SU-DHL-6 (cell line): ENCODE measurements around the gene SYNJ1.

Source experiments
- EZH2phosphoT487 ChIP-seq: fragments of 200-600 bp; sonication (generic), shearing (Covaris generic); conservative IDR thresholded peaks from 2 replicates; pipeline ENCODE4 v1.6.1; 2018; ENCODE audit warnings: mild to moderate bottlenecking, antibody characterized with exemption, low read length, moderate library complexity, mixed read lengths
- TF ChIP-seq, protein P1 (sequence below): fragments of 200-600 bp; sonication (generic); IDR thresholded peaks from one replicate; pipeline ENCODE4 v1.5.1; 2017; ENCODE audit warnings: antibody characterized with exemption, mild to moderate bottlenecking, low read length, moderate library complexity; ENCODE audit not compliant: insufficient read depth, poor library complexity, severe bottlenecking

GRCh38 chr21:32604464-32604863 is 123.3 kb downstream of the SYNJ1 start:
- TF ChIP-seq, protein P1, sequence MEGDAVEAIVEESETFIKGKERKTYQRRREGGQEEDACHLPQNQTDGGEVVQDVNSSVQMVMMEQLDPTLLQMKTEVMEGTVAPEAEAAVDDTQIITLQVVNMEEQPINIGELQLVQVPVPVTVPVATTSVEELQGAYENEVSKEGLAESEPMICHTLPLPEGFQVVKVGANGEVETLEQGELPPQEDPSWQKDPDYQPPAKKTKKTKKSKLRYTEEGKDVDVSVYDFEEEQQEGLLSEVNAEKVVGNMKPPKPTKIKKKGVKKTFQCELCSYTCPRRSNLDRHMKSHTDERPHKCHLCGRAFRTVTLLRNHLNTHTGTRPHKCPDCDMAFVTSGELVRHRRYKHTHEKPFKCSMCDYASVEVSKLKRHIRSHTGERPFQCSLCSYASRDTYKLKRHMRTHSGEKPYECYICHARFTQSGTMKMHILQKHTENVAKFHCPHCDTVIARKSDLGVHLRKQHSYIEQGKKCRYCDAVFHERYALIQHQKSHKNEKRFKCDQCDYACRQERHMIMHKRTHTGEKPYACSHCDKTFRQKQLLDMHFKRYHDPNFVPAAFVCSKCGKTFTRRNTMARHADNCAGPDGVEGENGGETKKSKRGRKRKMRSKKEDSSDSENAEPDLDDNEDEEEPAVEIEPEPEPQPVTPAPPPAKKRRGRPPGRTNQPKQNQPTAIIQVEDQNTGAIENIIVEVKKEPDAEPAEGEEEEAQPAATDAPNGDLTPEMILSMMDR, result no peak
- no peak for TF ChIP-seq EZH2phosphoT487
